ENCODE data around the gene MEST.

GRCh38 chr7:130488392-130489139 lies 3.3 kb upstream of the MEST start:
- TF ChIP-seq POLR2AphosphoS5 (IDR thresholded peaks at IDR 0.05; ENCODE audit: low read depth, low read length) (no peak), POLR2A (IDR thresholded peaks at IDR 0.05; ENCODE audit: low read depth, low read length) (no peak), TAF1 (IDR thresholded peaks at IDR 0.05; ENCODE audit: low read depth, low read length) (no peak)

Data from GM12891 (cell line).